NCI-H2107 (cell line): ENCODE measurements around the gene LALBA.
"Not testable (repeated sequence)": the region's sequence is repeated elsewhere in the genome, so short reads cannot be mapped to it uniquely, and the experiment has no call there.

Experiments used
- DNase-seq: peaks from one replicate; lab custom pipeline; 2025; lab: John Stamatoyannopoulos, UW

LALBA gene

GRCh38 chr12:48569946-48570345 lies at the start of gene LALBA:
Gene LALBA, minus strand, starts transcription at chr12:48570046. Its CDS starts 26 bp downstream, at chr12:48570020.
- no peak for DNase-seq

- peak; percentile 77 for DNase-seq
Observed at GRCh38 chr12:48618541-48618940, 48.7 kb upstream of the LALBA start.

- DNase-seq = no peak
Observed at GRCh38 chr12:48615681-48616080, 45.8 kb upstream of the LALBA start.

- no peak for DNase-seq
Observed at GRCh38 chr12:48613321-48613720, 43.5 kb upstream of the LALBA start.

- no peak for DNase-seq
Observed at GRCh38 chr12:48602192-48602989, 32.5 kb upstream of the LALBA start.

- no peak for DNase-seq
Observed at GRCh38 chr12:48601013-48601756, 31.3 kb upstream of the LALBA start.

- DNase-seq = no peak
Observed at GRCh38 chr12:48600552-48600951, 30.7 kb upstream of the LALBA start.

- no peak for DNase-seq
Observed at GRCh38 chr12:48592591-48593086, 22.8 kb upstream of the LALBA start.

- no peak for DNase-seq
Observed at GRCh38 chr12:48586361-48586760, 16.5 kb upstream of the LALBA start.

GRCh38 chr12:48583728-48584127 lies 13.9 kb upstream of the LALBA start:
- DNase-seq = no peak

GRCh38 chr12:48580831-48581230 lies 11.0 kb upstream of the LALBA start:
- no peak for DNase-seq

- no peak for DNase-seq
Observed at GRCh38 chr12:48572326-48572725, 2.5 kb upstream of the LALBA start.

GRCh38 chr12:48567731-48568130 lies 2.1 kb downstream of the LALBA start:
- no peak for DNase-seq

GRCh38 chr12:48557919-48558318 lies 11.9 kb downstream of the LALBA start:
- DNase-seq = no peak

GRCh38 chr12:48556631-48557030 lies 13.2 kb downstream of the LALBA start:
- DNase-seq = no peak

GRCh38 chr12:48553666-48554343 lies 16.0 kb downstream of the LALBA start:
- DNase-seq = not testable (repeated sequence)

- DNase-seq = not testable (repeated sequence)
Observed at GRCh38 chr12:48551636-48552035, 18.2 kb downstream of the LALBA start.

- DNase-seq = not testable (repeated sequence)
Observed at GRCh38 chr12:48547012-48547411, 22.8 kb downstream of the LALBA start.

GRCh38 chr12:48545833-48546469 lies 23.9 kb downstream of the LALBA start:
- DNase-seq = no peak

- DNase-seq = no peak
Observed at GRCh38 chr12:48542300-48542928, 27.4 kb downstream of the LALBA start.

- DNase-seq = no peak
Observed at GRCh38 chr12:48536602-48537001, 33.2 kb downstream of the LALBA start.

GRCh38 chr12:48532601-48533000 lies 37.2 kb downstream of the LALBA start:
- DNase-seq = no peak
